Measurements from ENCODE around the gene VCAM1. TPM values are rescaled to one million over a fixed set of nuclear protein-coding genes. Genes with fewer than 3 reads are reported as not detected.
A peak's percentile ranks its signal among the peaks of the same experiment; 100 is the strongest.

The VCAM1 gene
- total and polyA plus RNA-seq, 9 of the 15 experiments (the other 6 are each of a cell fraction or from before 2014, with no cell fraction given): 0.04 to 0.13 TPM; not detected in 7

- no peaks in the 10 kb centered on the region for H3K79me2 ChIP-seq (ENCODE audit: control insufficient read depth, insufficient read depth, low read length)
- H2AFZ ChIP-seq (ENCODE audit: low read depth, low read length): peak overlapping the region; percentile 52
- ChIA-PET POLR2A (interaction anchor here (1.4 kb wide), 1 partner anchor 12 kb away, joined by 5 read pairs; no protein-coding TSS in a partner anchor), CTCF (ENCODE audit: low intra/inter-chr PET ratio) (no interaction called here)
- H4K20me1 ChIP-seq (replicated peaks; ENCODE audit: control insufficient read depth, insufficient read depth, low read length): no peaks in the 10 kb centered on the region
- in situ Hi-C loops (cut with MboI): no loop called here
- H3K4me2 ChIP-seq (ENCODE audit: insufficient read depth, low read length): no peak overlapping the region
- BruUV-seq (replicated peaks): no TSS peak
- H3K4me1 ChIP-seq (replicated peaks in 1 of 2; ENCODE audit: control insufficient read depth in 2 of 2, insufficient read depth in 2 of 2, low read length in 2 of 2): no peaks in the 10 kb centered on the region
- no peaks in the 10 kb centered on the region for H3K36me3 ChIP-seq (ENCODE audit: control insufficient read depth, insufficient read depth, low read length)
- ATAC-seq: no peak
- WGBS (ENCODE audit: insufficient coverage, low coverage, missing lambda C conversion rate): 8% methylated on average over 9 of the region's 9 CpGs
- no peaks in the 10 kb centered on the region; the same call in 1 of the 2 replicates for H3K9me3 ChIP-seq (replicated peaks; ENCODE audit: control insufficient read depth, insufficient read depth, low read depth, low read length)
- no peak overlapping the region for H3K4me3 ChIP-seq
- no peak for FAIRE-seq
- H3K9ac ChIP-seq (ENCODE audit: insufficient read depth in 1 of 2, low read depth in 2 of 2, low read length in 2 of 2): no peak overlapping the region
- no peak overlapping the region for H3K27ac ChIP-seq (ENCODE audit: extremely low read depth, low read depth, low read length)
- no peaks in the 10 kb centered on the region; a peak in 1 of 5 replicates for H3K27me3 ChIP-seq (ENCODE audit: control insufficient read depth in 2 of 2, insufficient read depth in 2 of 2, low read length in 2 of 2)
- intact Hi-C loops (cut with micrococcal nuclease): no loop called here
- no peaks in the 10 kb centered on the region for H3K9me1 ChIP-seq (ENCODE audit: control insufficient read depth, insufficient read depth, low read length)
- TF ChIP-seq PHF8 (IDR thresholded peaks at IDR 0.05; ENCODE audit: borderline replicate concordance, low read length): no peak
- TF ChIP-seq CEBPG (CRISPR knock-in tag; IDR thresholded peaks at IDR 0.05): no peak
- TF ChIP-seq CEBPG (tag; conservative IDR thresholded peaks at IDR 0.05 in 1 of 2, IDR thresholded peaks at IDR 0.05 in 1 of 2): peak; percentile 60 to 70
- no peak for DNase-seq (ENCODE audit: extremely low read depth in 1 of 4, low spot score in 3 of 4)
Measured at GRCh38 chr1:100721526-100722207, 2.1 kb downstream of the VCAM1 start.

GRCh38 chr1:100722221-100722620 is 2.7 kb downstream of the VCAM1 start:
- no peak for FAIRE-seq
- no peak for ATAC-seq
- Histone ChIP-seq H2AFZ (ENCODE audit: low read depth, low read length) (no peak overlapping the region), H3K9ac (ENCODE audit: insufficient read depth in 1 of 2, low read depth in 2 of 2, low read length in 2 of 2) (no peak overlapping the region), H3K79me2 (ENCODE audit: control insufficient read depth, insufficient read depth, low read length) (no peaks in the 10 kb centered on the region), H3K36me3 (ENCODE audit: control insufficient read depth, insufficient read depth, low read length) (no peaks in the 10 kb centered on the region), H3K9me1 (ENCODE audit: control insufficient read depth, insufficient read depth, low read length) (no peaks in the 10 kb centered on the region), H3K9me3 (replicated peaks; ENCODE audit: control insufficient read depth, insufficient read depth, low read depth, low read length) (no peaks in the 10 kb centered on the region; the same call in 1 of the 2 replicates), H3K4me1 (replicated peaks in 1 of 2; ENCODE audit: control insufficient read depth in 2 of 2, insufficient read depth in 2 of 2, low read length in 2 of 2) (no peaks in the 10 kb centered on the region), H3K4me3 (no peak overlapping the region), H3K4me2 (ENCODE audit: insufficient read depth, low read length) (no peak overlapping the region), H3K27ac (ENCODE audit: extremely low read depth, low read depth, low read length) (no peak overlapping the region), H4K20me1 (replicated peaks; ENCODE audit: control insufficient read depth, insufficient read depth, low read length) (no peaks in the 10 kb centered on the region), H3K27me3 (ENCODE audit: control insufficient read depth in 2 of 2, insufficient read depth in 2 of 2, low read length in 2 of 2) (no peaks in the 10 kb centered on the region; a peak in 1 of 5 replicates)
- no peak for DNase-seq (ENCODE audit: extremely low read depth in 1 of 4, low spot score in 3 of 4)
- BruUV-seq (replicated peaks): no TSS peak
- TF ChIP-seq KDM2B (CRISPR knock-in tag; IDR thresholded peaks at IDR 0.05) (no peak), ARID2 (IDR thresholded peaks at IDR 0.05) (no peak), SMARCA4 (IDR thresholded peaks at IDR 0.05) (no peak), MTA3 (IDR thresholded peaks at IDR 0.05; ENCODE audit: borderline replicate concordance) (no peak), ZNF140 (CRISPR knock-in tag; IDR thresholded peaks at IDR 0.05) (no peak)
- in situ Hi-C loops (cut with MboI) (no loop called here), intact Hi-C loops (cut with micrococcal nuclease) (no loop called here)
- ChIA-PET CTCF (ENCODE audit: low intra/inter-chr PET ratio) (no interaction called here), POLR2A (interaction anchor here (1.4 kb wide), 1 partner anchor 11 kb away, joined by 5 read pairs; no protein-coding TSS in a partner anchor)

All from K562 (cell line).